Fibroblast of lung (primary cell): ENCODE data around the gene SFT2D2. TPM values are rescaled to one million over a fixed set of nuclear protein-coding genes. Genes with fewer than 3 reads are reported as not detected.

Experiments used
- DNase-seq, 2 donors: peaks; one replicate each; pipeline versions ENCODE4 v3.0.0 to v3.0.0-alpha.2; 2010; ENCODE audit warnings: low read depth in 2 of 2
- H2AFZ ChIP-seq: 2 replicates; pipeline ENCODE4 v1.5.1; 2012; ENCODE audit warnings: low read length, control low read depth, inconsistent platforms
- H3K27ac ChIP-seq: 2 replicates; pipeline ENCODE4 v1.5.1; 2011; ENCODE audit warnings: low read length, control low read depth; ENCODE audit not compliant: insufficient read depth
- H3K27me3 ChIP-seq: 2 replicates; pipeline ENCODE4 v1.5.1; 2011; ENCODE audit warnings: mild to moderate bottlenecking, low read length; ENCODE audit not compliant: control insufficient read depth, insufficient read depth
- H3K36me3 ChIP-seq: 2 replicates; pipeline ENCODE4 v1.5.1; 2011; ENCODE audit warnings: low read length; ENCODE audit not compliant: control insufficient read depth, insufficient read depth
- H3K4me1 ChIP-seq: 2 replicates; pipeline ENCODE4 v1.5.1; 2011; ENCODE audit warnings: low read length; ENCODE audit not compliant: control insufficient read depth, insufficient read depth; ENCODE audit errors: extremely low read depth
- H3K4me2 ChIP-seq: 2 replicates; pipeline ENCODE4 v1.5.1; 2011; ENCODE audit warnings: low read length, control low read depth; ENCODE audit not compliant: insufficient read depth; ENCODE audit errors: extremely low read depth
- H3K4me3 ChIP-seq, 4 experiments: fragments of 200-600 bp in 1 of 4; sonication (generic) in 1 of 4; replicated peaks in 1 of 4; 2 replicates each; pipeline ENCODE4 v1.5.1; 2011 to 2016; ENCODE audit warnings: low read length in 4 of 4, low read depth in 3 of 4, mild to moderate bottlenecking in 3 of 4, control low read depth in 2 of 4, inconsistent platforms in 1 of 4, mixed read lengths in 1 of 4; ENCODE audit not compliant: insufficient read depth in 1 of 4; ENCODE audit errors: control extremely low read depth in 1 of 4
- H3K79me2 ChIP-seq: 2 replicates; pipeline ENCODE4 v1.5.1; 2012; ENCODE audit warnings: mild to moderate bottlenecking, low read length, inconsistent platforms; ENCODE audit not compliant: control insufficient read depth, insufficient read depth
- H3K9ac ChIP-seq: 2 replicates; pipeline ENCODE4 v1.5.1; 2011; ENCODE audit warnings: mild to moderate bottlenecking, low read length, control low read depth; ENCODE audit not compliant: insufficient read depth
- H3K9me3 ChIP-seq: 2 replicates; pipeline ENCODE4 v1.5.1; 2012; ENCODE audit warnings: low read depth, low read length; ENCODE audit not compliant: control insufficient read depth, insufficient read depth
- H4K20me1 ChIP-seq: 2 replicates; pipeline ENCODE4 v1.5.1; 2011; ENCODE audit warnings: low read length; ENCODE audit not compliant: control insufficient read depth, insufficient read depth; ENCODE audit errors: extremely low read depth
- CTCF ChIP-seq, 2 donors: IDR thresholded peaks in 1 of 2; conservative IDR thresholded peaks in 1 of 2; 1 replicate in 1 of 2; 2 replicates in 1 of 2; pipeline ENCODE4 v1.5.1; 2011 to 2012; ENCODE audit warnings: low read length in 2 of 2, control low read depth in 1 of 2, inconsistent platforms in 1 of 2, low read depth in 1 of 2, mild to moderate bottlenecking in 1 of 2
- EZH2 ChIP-seq: IDR thresholded peaks from 2 replicates; pipeline ENCODE4 v1.5.1; 2012; ENCODE audit warnings: low read length, control low read depth, mild to moderate bottlenecking; ENCODE audit errors: missing control alignments
- polyA plus RNA-seq, 2 donors: library from polyadenylated mRNA; depleted of rRNA in 1 of 2; stranded (reverse) in 1 of 2; unstranded in 1 of 2; fragments of >200 nt; gene quantifications; 2 replicates each; pipeline ENCODE4 v1.2.1, GENCODE V29; 2011 to 2012; ENCODE audit warnings: missing spikeins in 1 of 2
- total RNA-seq: library from RNA; depleted of rRNA; stranded (reverse); fragments of >200 nt; gene quantifications from 2 replicates; pipeline ENCODE4 v1.2.1, GENCODE V29; 2014

Gene SFT2D2
- total and polyA plus RNA-seq, 2 donors (not counting 1 experiment from before 2014, with no cell fraction given) = 29.4 to 36.4 TPM

GRCh38 chr1:168263130-168263529 is 37.3 kb downstream of the SFT2D2 start:
- Histone ChIP-seq H3K4me2 (no peak overlapping the region), H3K79me2 (no peaks in the 10 kb centered on the region), H3K9me3 (no peaks in the 10 kb centered on the region), H2AFZ (no peak overlapping the region), H3K4me3 (no peak overlapping the region), H3K36me3 (no peaks in the 10 kb centered on the region), H4K20me1 (no peaks in the 10 kb centered on the region), H3K4me1 (peaks cover 2% of the 10 kb centered on the region), H3K27me3 (no peaks in the 10 kb centered on the region), H3K27ac (no peak overlapping the region), H3K9ac (no peak overlapping the region)
- no peak for DNase-seq
- no peak for TF ChIP-seq CTCF (conservative IDR thresholded peaks at IDR 0.05 in 1 of 2, IDR thresholded peaks at IDR 0.05 in 1 of 2; ENCODE audit: low read depth in 1 of 2, low read length in 2 of 2)
- no peak for TF ChIP-seq EZH2

GRCh38 chr1:168264296-168264695 is 38.5 kb downstream of the SFT2D2 start:
- Histone ChIP-seq H3K27me3 (no peaks in the 10 kb centered on the region), H3K4me2 (no peak overlapping the region), H3K4me3 (no peak overlapping the region), H3K79me2 (no peaks in the 10 kb centered on the region), H3K27ac (no peak overlapping the region), H3K9ac (no peak overlapping the region), H2AFZ (no peak overlapping the region), H3K36me3 (no peaks in the 10 kb centered on the region), H4K20me1 (no peaks in the 10 kb centered on the region), H3K4me1 (peaks cover 2% of the 10 kb centered on the region), H3K9me3 (no peaks in the 10 kb centered on the region)
- TF ChIP-seq EZH2 (no peak), CTCF (conservative IDR thresholded peaks at IDR 0.05 in 1 of 2, IDR thresholded peaks at IDR 0.05 in 1 of 2; ENCODE audit: low read depth in 1 of 2, low read length in 2 of 2) (no peak)
- DNase-seq = no peak

- peaks cover 2% of the 10 kb centered on the region for H3K4me1 ChIP-seq
- no peaks in the 10 kb centered on the region for H3K79me2 ChIP-seq
- H2AFZ ChIP-seq = no peak overlapping the region
- H4K20me1 ChIP-seq = no peaks in the 10 kb centered on the region
- TF ChIP-seq EZH2 = no peak
- TF ChIP-seq CTCF (conservative IDR thresholded peaks at IDR 0.05 in 1 of 2, IDR thresholded peaks at IDR 0.05 in 1 of 2; ENCODE audit: low read depth in 1 of 2, low read length in 2 of 2) = no peak
- H3K27me3 ChIP-seq = no peaks in the 10 kb centered on the region
- H3K9me3 ChIP-seq = no peaks in the 10 kb centered on the region
- no peak overlapping the region for H3K27ac ChIP-seq
- no peak overlapping the region for H3K4me2 ChIP-seq
- no peak for DNase-seq
- no peak overlapping the region for H3K4me3 ChIP-seq
- H3K9ac ChIP-seq = no peak overlapping the region
- H3K36me3 ChIP-seq = no peaks in the 10 kb centered on the region
Observed at GRCh38 chr1:168265596-168265995, 39.8 kb downstream of the SFT2D2 start.
